MCF 10A (cell line): ENCODE measurements around the gene MARCHF2. TPM values are rescaled to one million over a fixed set of nuclear protein-coding genes. Genes with fewer than 3 reads are reported as not detected.
A peak's percentile ranks its signal among the peaks of the same experiment; 100 is the strongest.

Experiments used
- BruUV-seq: library from RNA; stranded (reverse); fragments of 400-500 nt; replicated peaks from 2 replicates; lab custom pipeline; 2021; lab: Mats Ljungman, UMichigan
- CTCF ChIA-PET: fragments of 300-600 bp; sonication (Branson Sonifier 250); formaldehyde crosslinking; extraction: SDS; loops from one replicate; lab custom pipeline; 2021; ENCODE audit warnings: antibody characterized with exemption, inconsistent platforms; lab: Yijun Ruan, JAX
- POLR2A ChIA-PET: fragments of 300-600, 350-650 bp; sonication (Branson Sonifier 250); formaldehyde crosslinking; extraction: SDS; loops from one replicate; lab custom pipeline; 2020; ENCODE audit warnings: antibody characterized with exemption, inconsistent platforms; lab: Yijun Ruan, JAX
- DNase-seq: peaks from one replicate; pipeline ENCODE4 v3.0.0-alpha.2; 2018; ENCODE audit not compliant: unreplicated experiment
- H3K27ac Mint-ChIP-seq: one replicate; pipeline ENCODE4 v1.8.0; 2022; ENCODE audit warnings: mild to moderate bottlenecking, low read depth, mixed read lengths; ENCODE audit not compliant: unreplicated experiment
- H3K27me3 Mint-ChIP-seq: one replicate; pipeline ENCODE4 v1.8.0; 2022; ENCODE audit warnings: mixed read lengths; ENCODE audit not compliant: insufficient read depth, unreplicated experiment
- H3K36me3 Mint-ChIP-seq: one replicate; pipeline ENCODE4 v1.8.0; 2022; ENCODE audit warnings: mild to moderate bottlenecking, moderate library complexity, mixed read lengths; ENCODE audit not compliant: insufficient read depth, unreplicated experiment
- H3K4me1 Mint-ChIP-seq: one replicate; pipeline ENCODE4 v1.8.0; 2022; ENCODE audit warnings: mixed read lengths; ENCODE audit not compliant: insufficient read depth, unreplicated experiment
- H3K4me3 Mint-ChIP-seq: one replicate; pipeline ENCODE4 v1.8.0; 2022; ENCODE audit warnings: mild to moderate bottlenecking, moderate library complexity, mixed read lengths; ENCODE audit not compliant: unreplicated experiment
- H3K9me3 Mint-ChIP-seq: one replicate; pipeline ENCODE4 v1.8.0; 2022; ENCODE audit warnings: mixed read lengths; ENCODE audit not compliant: unreplicated experiment
- CTCF ChIP-seq: fragments of 200-600 bp; IDR thresholded peaks from one replicate; pipeline ENCODE4 v1.8.0; 2022; ENCODE audit warnings: antibody characterized with exemption, mild to moderate bottlenecking; ENCODE audit not compliant: unreplicated experiment
- intact Hi-C: fragments of 100-400 bp; cut with micrococcal nuclease; formaldehyde crosslinking; loops from 2 replicates; pipeline ENCODE4 v1.14.1; 2022
- total RNA-seq: library from RNA; stranded (reverse); gene quantifications from 2 replicates; pipeline ENCODE4 v1.2.3, GENCODE V29; 2022

MARCHF2 gene
- total RNA-seq, 1 experiment from 2014 or later: 8.3 TPM

- Mint-ChIP-seq H3K36me3 (peaks cover 94% of the 10 kb centered on the region), H3K27me3 (no peaks in the 10 kb centered on the region), H3K9me3 (no peaks in the 10 kb centered on the region), H3K4me3 (no peak overlapping the region), H3K4me1 (peaks cover 18% of the 10 kb centered on the region), H3K27ac (no peak overlapping the region)
- DNase-seq: no peak
- ChIA-PET CTCF (interaction anchor here (1.1 kb wide), 1 partner anchor 132 kb away, joined by 3 read pairs; no protein-coding TSS in a partner anchor), POLR2A (no interaction called here)
- intact Hi-C loops: no loop called here
- TF ChIP-seq CTCF: no peak
- TSS peak; percentile 70 for BruUV-seq
Measured at GRCh38 chr19:8485561-8486371, 72.7 kb downstream of the MARCHF2 start.

GRCh38 chr19:8486661-8487136, 73.6 kb downstream of the MARCHF2 start:
- no peak for TF ChIP-seq CTCF
- no peaks in the 10 kb centered on the region for H3K27me3 Mint-ChIP-seq
- no peaks in the 10 kb centered on the region for H3K9me3 Mint-ChIP-seq
- CTCF ChIA-PET: interaction anchor here (0.7 to 1.1 kb wide), 2 partner anchors 12 to 133 kb away, joined by 3 read pairs; no protein-coding TSS in a partner anchor
- intact Hi-C loops: no loop called here
- no peak overlapping the region for H3K27ac Mint-ChIP-seq
- no peak overlapping the region for H3K4me3 Mint-ChIP-seq
- BruUV-seq: no TSS peak
- peaks cover 9% of the 10 kb centered on the region for H3K4me1 Mint-ChIP-seq
- POLR2A ChIA-PET: interaction anchor here (1.0 kb wide), 1 partner anchor 26 kb away, joined by 3 read pairs; no protein-coding TSS in a partner anchor
- no peak for DNase-seq
- peaks cover 91% of the 10 kb centered on the region for H3K36me3 Mint-ChIP-seq

GRCh38 chr19:8487137-8487851, 74.2 kb downstream of the MARCHF2 start:
- peaks cover 9% of the 10 kb centered on the region for H3K4me1 Mint-ChIP-seq
- ChIA-PET CTCF (no interaction called here), POLR2A (interaction anchor here (0.5 to 1.0 kb wide), 2 partner anchors 9 to 26 kb away, joined by 3 to 5 read pairs; no protein-coding TSS in a partner anchor)
- intact Hi-C loops: no loop called here
- no TSS peak for BruUV-seq
- peaks cover 85% of the 10 kb centered on the region for H3K36me3 Mint-ChIP-seq
- H3K27ac Mint-ChIP-seq: no peak overlapping the region
- no peaks in the 10 kb centered on the region for H3K9me3 Mint-ChIP-seq
- DNase-seq: no peak
- TF ChIP-seq CTCF: no peak
- no peak overlapping the region for H3K4me3 Mint-ChIP-seq
- H3K27me3 Mint-ChIP-seq: no peaks in the 10 kb centered on the region

- Mint-ChIP-seq H3K27me3 (no peaks in the 10 kb centered on the region), H3K27ac (no peak overlapping the region), H3K36me3 (peaks cover 74% of the 10 kb centered on the region), H3K4me1 (peaks cover 3% of the 10 kb centered on the region), H3K9me3 (no peaks in the 10 kb centered on the region), H3K4me3 (no peak overlapping the region)
- BruUV-seq: no TSS peak
- POLR2A ChIA-PET: interaction anchor here (0.8 to 2.1 kb wide), 2 partner anchors 25 to 43 kb away, joined by 5 to 9 read pairs; partner anchors contain the start of genes HNRNPM and ZNF414
- intact Hi-C loops: no loop called here
- no peak for DNase-seq
- CTCF ChIA-PET: interaction anchor here (0.5 to 1.3 kb wide), 3 partner anchors 16 to 1512 kb away, joined by 3 to 4 read pairs (median 3); no protein-coding TSS in a partner anchor
- TF ChIP-seq CTCF: no peak
Measured at GRCh38 chr19:8488365-8488764, 75.3 kb downstream of the MARCHF2 start.
